Measurements from ENCODE around the gene FLAD1. TPM values are rescaled to one million over a fixed set of nuclear protein-coding genes. Genes with fewer than 3 reads are reported as not detected.

FLAD1 gene
- total and polyA plus RNA-seq, 2 experiments from 2014 or later = 74.5 to 75.0 TPM

DNA sequence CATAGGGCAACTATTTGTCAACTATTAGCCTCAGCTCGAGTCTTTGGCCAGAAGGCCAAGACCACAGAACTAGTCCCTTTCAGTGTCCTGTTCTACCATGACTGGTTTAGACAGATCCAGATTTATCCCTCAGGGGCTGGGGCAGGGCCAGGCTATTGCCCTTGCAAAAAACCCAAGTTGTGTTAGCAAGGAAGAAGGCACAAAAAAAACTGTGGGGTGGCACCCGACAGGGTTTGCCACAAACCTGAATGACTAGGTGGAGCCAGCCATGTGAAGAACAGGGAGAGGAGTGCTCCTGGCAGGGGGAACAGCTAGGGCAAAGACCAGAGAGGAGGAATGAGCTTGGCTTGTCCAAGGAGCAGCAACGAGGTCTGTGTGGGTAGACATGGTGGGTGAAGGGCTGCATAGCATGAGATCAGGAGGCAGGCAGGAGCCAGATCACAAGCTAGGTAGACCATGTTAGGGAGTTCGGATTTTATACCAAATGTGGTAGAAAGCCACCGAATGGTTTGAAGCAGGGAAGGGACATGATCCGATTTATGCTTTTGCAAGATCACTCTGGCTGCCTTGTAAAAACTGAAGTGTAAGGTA lies 54.8 kb downstream of the FLAD1 start:
- Mint-ChIP-seq H3K27ac (no peak overlapping the region), H3K4me3 (no peak overlapping the region), H3K27me3 (ENCODE audit: insufficient read depth, low read depth, poor library complexity) (peaks cover 13% of the 10 kb centered on the region), H3K9me3 (no peaks in the 10 kb centered on the region), H3K4me1 (no peaks in the 10 kb centered on the region; the same call in 2 of the 3 replicates), H3K36me3 (ENCODE audit: low read depth) (no peaks in the 10 kb centered on the region)
- Histone ChIP-seq H2AFZ (no peak overlapping the region), H3K4me1 (ENCODE audit: insufficient read depth) (no peaks in the 10 kb centered on the region), H3K27me3 (ENCODE audit: insufficient read depth) (no peaks in the 10 kb centered on the region), H3K36me3 (ENCODE audit: insufficient read depth) (no peaks in the 10 kb centered on the region), H3K4me3 (no peak overlapping the region), H4K20me1 (replicated peaks; ENCODE audit: insufficient read depth) (no peaks in the 10 kb centered on the region), H3K27ac (ENCODE audit: low read depth) (no peak overlapping the region), H3K79me2 (replicated peaks; ENCODE audit: insufficient read depth) (no peaks in the 10 kb centered on the region), H3K4me2 (no peak overlapping the region), H3F3A (replicated peaks; ENCODE audit: low read depth) (no peaks in the 10 kb centered on the region), H3K9me2 (ENCODE audit: insufficient read depth) (no peaks in the 10 kb centered on the region)
- DNase-seq (ENCODE audit: low spot score) = no peak
- TF ChIP-seq ZNF331 (CRISPR knock-in tag; IDR thresholded peaks at IDR 0.05; ENCODE audit: low read depth) (no peak), EZH2 (IDR thresholded peaks at IDR 0.05; ENCODE audit: low read depth, unreplicated experiment) (no peak)
- no peak for ATAC-seq

DNA sequence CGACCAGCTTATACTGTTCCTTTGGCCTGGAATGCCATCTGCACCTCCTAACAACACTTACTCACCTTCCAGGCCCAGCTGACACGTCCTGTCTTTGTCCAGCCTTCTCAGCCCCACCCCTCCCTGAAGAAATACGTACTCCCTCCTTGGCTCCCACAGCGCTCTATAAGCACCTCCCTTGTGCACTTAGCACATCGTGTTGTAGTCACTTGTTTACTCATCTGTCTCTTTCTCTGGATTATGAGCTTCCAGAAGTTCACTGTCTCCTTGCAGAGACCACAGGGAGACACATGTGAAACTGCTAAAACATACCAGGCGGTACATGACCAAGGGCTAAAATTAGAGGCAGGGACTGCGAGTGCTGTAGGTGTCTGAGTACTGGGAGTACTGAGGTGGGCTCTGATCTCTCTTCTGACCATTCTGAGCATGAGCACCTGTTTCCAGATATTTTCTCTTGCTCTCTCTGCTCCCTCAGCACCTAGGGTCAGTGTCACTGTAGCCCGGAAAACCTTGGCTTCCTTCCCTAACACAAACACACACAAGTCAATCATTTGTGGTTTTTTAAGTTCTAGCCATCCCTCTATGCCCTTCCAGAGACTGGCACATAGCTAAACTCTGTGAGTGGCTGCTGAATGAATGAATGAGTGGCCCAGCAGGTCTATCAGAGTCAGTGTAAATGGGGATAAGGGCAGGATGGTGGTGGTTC lies 55.6 kb downstream of the FLAD1 start:
- Mint-ChIP-seq H3K27ac (no peak overlapping the region), H3K4me1 (peaks cover 1% of the 10 kb centered on the region), H3K4me3 (no peak overlapping the region), H3K27me3 (ENCODE audit: insufficient read depth, low read depth, poor library complexity) (peaks cover 12% of the 10 kb centered on the region), H3K9me3 (no peaks in the 10 kb centered on the region), H3K36me3 (ENCODE audit: low read depth) (no peaks in the 10 kb centered on the region)
- H3K4me2 ChIP-seq = no peak overlapping the region
- TF ChIP-seq, protein P1, sequence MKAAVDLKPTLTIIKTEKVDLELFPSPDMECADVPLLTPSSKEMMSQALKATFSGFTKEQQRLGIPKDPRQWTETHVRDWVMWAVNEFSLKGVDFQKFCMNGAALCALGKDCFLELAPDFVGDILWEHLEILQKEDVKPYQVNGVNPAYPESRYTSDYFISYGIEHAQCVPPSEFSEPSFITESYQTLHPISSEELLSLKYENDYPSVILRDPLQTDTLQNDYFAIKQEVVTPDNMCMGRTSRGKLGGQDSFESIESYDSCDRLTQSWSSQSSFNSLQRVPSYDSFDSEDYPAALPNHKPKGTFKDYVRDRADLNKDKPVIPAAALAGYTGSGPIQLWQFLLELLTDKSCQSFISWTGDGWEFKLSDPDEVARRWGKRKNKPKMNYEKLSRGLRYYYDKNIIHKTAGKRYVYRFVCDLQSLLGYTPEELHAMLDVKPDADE (IDR thresholded peaks at IDR 0.05) = no peak
- TF ChIP-seq STAT1 (IDR thresholded peaks at IDR 0.05; ENCODE audit: unreplicated experiment) = no peak
- TF ChIP-seq CREB1 (CRISPR knock-in tag; IDR thresholded peaks at IDR 0.05; ENCODE audit: low read depth) = no peak
- ATAC-seq (no peak), DNase-seq (ENCODE audit: low spot score) (no peak)
- H3K27ac ChIP-seq (ENCODE audit: low read depth) = no peak overlapping the region
- H3K9me2 ChIP-seq (ENCODE audit: insufficient read depth) = no peaks in the 10 kb centered on the region
- H4K20me1 ChIP-seq (replicated peaks; ENCODE audit: insufficient read depth) = no peaks in the 10 kb centered on the region
- H3K4me1 ChIP-seq (ENCODE audit: insufficient read depth) = no peaks in the 10 kb centered on the region
- H3K79me2 ChIP-seq (replicated peaks; ENCODE audit: insufficient read depth) = no peaks in the 10 kb centered on the region
- no peak overlapping the region for H3K4me3 ChIP-seq
- H3F3A ChIP-seq (replicated peaks; ENCODE audit: low read depth) = 0 out of 2 replicates have a peak, but pooled peaks cover under 1% of the 10 kb centered on the region
- no peaks in the 10 kb centered on the region for H3K36me3 ChIP-seq (ENCODE audit: insufficient read depth)
- no peaks in the 10 kb centered on the region for H3K27me3 ChIP-seq (ENCODE audit: insufficient read depth)
- no peak overlapping the region for H2AFZ ChIP-seq

DNA sequence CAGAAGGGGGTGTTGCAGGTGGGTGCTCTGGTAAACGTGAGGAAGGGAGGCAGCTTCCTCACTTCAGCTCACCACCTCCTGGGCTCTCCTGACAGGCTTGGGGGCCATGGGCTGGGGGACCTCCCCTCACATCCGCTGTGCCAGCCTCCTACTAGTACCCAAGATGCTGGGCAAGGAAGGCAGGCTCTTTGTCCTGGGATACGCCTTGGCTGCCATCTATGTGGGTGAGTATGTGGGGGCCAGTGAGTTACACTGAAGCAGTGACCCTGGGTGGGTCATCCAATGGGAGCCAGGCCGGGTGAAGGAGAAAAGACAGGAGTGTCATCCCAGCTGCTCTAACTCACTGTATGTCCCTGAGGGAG lies 56.1 kb downstream of the FLAD1 start:
- Histone ChIP-seq H3F3A (replicated peaks; ENCODE audit: low read depth) (0 out of 2 replicates have a peak, but pooled peaks cover 3% of the 10 kb centered on the region), H3K27me3 (ENCODE audit: insufficient read depth) (no peaks in the 10 kb centered on the region), H3K4me1 (ENCODE audit: insufficient read depth) (no peaks in the 10 kb centered on the region), H3K36me3 (ENCODE audit: insufficient read depth) (no peaks in the 10 kb centered on the region), H2AFZ (no peak overlapping the region), H3K4me2 (no peak overlapping the region), H3K4me3 (no peak overlapping the region), H3K9me2 (ENCODE audit: insufficient read depth) (no peaks in the 10 kb centered on the region), H3K79me2 (replicated peaks; ENCODE audit: insufficient read depth) (no peaks in the 10 kb centered on the region), H4K20me1 (replicated peaks; ENCODE audit: insufficient read depth) (no peaks in the 10 kb centered on the region), H3K27ac (ENCODE audit: low read depth) (no peak overlapping the region)
- no peak for TF ChIP-seq CREB1 (CRISPR knock-in tag; IDR thresholded peaks at IDR 0.05; ENCODE audit: low read depth)
- TF ChIP-seq, protein P1 (IDR thresholded peaks at IDR 0.05) = no peak
- no peaks in the 10 kb centered on the region for H3K9me3 Mint-ChIP-seq
- H3K36me3 Mint-ChIP-seq (ENCODE audit: low read depth) = no peaks in the 10 kb centered on the region
- no peak for ATAC-seq
- no peak for DNase-seq (ENCODE audit: low spot score)
- H3K4me3 Mint-ChIP-seq = no peak overlapping the region
- peaks cover 5% of the 10 kb centered on the region for H3K4me1 Mint-ChIP-seq
- peaks cover 12% of the 10 kb centered on the region for H3K27me3 Mint-ChIP-seq (ENCODE audit: insufficient read depth, low read depth, poor library complexity)
- no peak overlapping the region for H3K27ac Mint-ChIP-seq

Measured in GM23338 (cell line).